ENCODE measurements around the gene FAHD1.

Gene FAHD1

GRCh38 chr16:1818204-1818872 lies 8.7 kb upstream of the FAHD1 start:
- DNase-seq, result no peak

GRCh38 chr16:1818873-1819525 lies 8.0 kb upstream of the FAHD1 start:
- no peak for DNase-seq

- no peak for DNase-seq
These were observed 7.4 kb upstream of the FAHD1 start for GRCh38 chr16:1819611-1820010.

GRCh38 chr16:1820096-1820945 lies 6.7 kb upstream of the FAHD1 start:
- DNase-seq, result no peak

- no peak for DNase-seq
These were observed 6.1 kb upstream of the FAHD1 start for GRCh38 chr16:1820946-1821290.

GRCh38 chr16:1821861-1822611 lies 5.0 kb upstream of the FAHD1 start:
- no peak for DNase-seq

GRCh38 chr16:1822801-1823200 lies 4.2 kb upstream of the FAHD1 start:
- DNase-seq, result no peak

GRCh38 chr16:1823821-1824220 lies 3.2 kb upstream of the FAHD1 start:
- no peak for DNase-seq

- no peak for DNase-seq
These were observed 1.6 kb upstream of the FAHD1 start for GRCh38 chr16:1825381-1825863.

- DNase-seq, result no peak
These were observed 929 bp upstream of the FAHD1 start for GRCh38 chr16:1825864-1826690.

GRCh38 chr16:1828645-1829410 lies 1.8 kb downstream of the FAHD1 start:
- no peak for DNase-seq

GRCh38 chr16:1830213-1830612 lies 3.2 kb downstream of the FAHD1 start:
- no peak for DNase-seq

- DNase-seq, result no peak
These were observed 4.4 kb downstream of the FAHD1 start for GRCh38 chr16:1831186-1832075.

GRCh38 chr16:1832838-1833454 lies 5.9 kb downstream of the FAHD1 start:
- DNase-seq, result no peak

- no peak for DNase-seq
These were observed 7.1 kb downstream of the FAHD1 start for GRCh38 chr16:1834096-1834495.

GRCh38 chr16:1839554-1839953 lies 12.5 kb downstream of the FAHD1 start:
- no peak for DNase-seq

GRCh38 chr16:1845985-1846384 lies 19.0 kb downstream of the FAHD1 start:
- DNase-seq, result no peak

GRCh38 chr16:1846416-1846815 lies 19.4 kb downstream of the FAHD1 start:
- DNase-seq, result no peak

GRCh38 chr16:1850981-1851380 lies 24.0 kb downstream of the FAHD1 start:
- DNase-seq, result no peak

GRCh38 chr16:1851793-1852192 lies 24.8 kb downstream of the FAHD1 start:
- no peak for DNase-seq
